CD4-positive, alpha-beta T cell treated with Interleukin-17A for 4 hours (primary cell): Measurements from ENCODE around the gene SDR42E2.
A peak's percentile ranks its signal among the peaks of the same experiment; 100 is the strongest.
"Not testable (repeated sequence)": the region's sequence is repeated elsewhere in the genome, so short reads cannot be mapped to it uniquely, and the experiment has no call there.

Source experiments
- DNase-seq: peaks from one replicate; pipeline ENCODE4 v3.0.0-alpha.2; 2020; ENCODE audit warnings: mixed read lengths

Gene SDR42E2

GRCh38 chr16:22192261-22193062, 30.2 kb downstream of the SDR42E2 start:
- DNase-seq, result peak; percentile 75

- no peak for DNase-seq
Observed at GRCh38 chr16:22193063-22193411, 30.7 kb downstream of the SDR42E2 start.

GRCh38 chr16:22194707-22195444, 32.6 kb downstream of the SDR42E2 start:
- DNase-seq, result peak; percentile 12

- no peak for DNase-seq
Observed at GRCh38 chr16:22195445-22195694, 33.1 kb downstream of the SDR42E2 start.

- peak; percentile 91 for DNase-seq
Observed at GRCh38 chr16:22195695-22196558, 33.6 kb downstream of the SDR42E2 start.

GRCh38 chr16:22196559-22197168, 34.4 kb downstream of the SDR42E2 start:
- DNase-seq, result not testable (repeated sequence)

GRCh38 chr16:22198547-22199293, 36.4 kb downstream of the SDR42E2 start:
- no peak for DNase-seq

GRCh38 chr16:22202261-22202637, 39.9 kb downstream of the SDR42E2 start:
- DNase-seq, result no peak

- no peak for DNase-seq
Observed at GRCh38 chr16:22203091-22203490, 40.8 kb downstream of the SDR42E2 start.

- no peak for DNase-seq
Observed at GRCh38 chr16:22204091-22204655, 41.9 kb downstream of the SDR42E2 start.

GRCh38 chr16:22205577-22206012, 43.3 kb downstream of the SDR42E2 start:
- DNase-seq, result no peak

- peak; percentile 90 for DNase-seq
Observed at GRCh38 chr16:22206013-22206841, 43.9 kb downstream of the SDR42E2 start, which contains the start of gene EEF2K. EEF2K (plus strand) TSS chr16:22206278; CDS start chr16:22225730, 19,452 bp downstream.

GRCh38 chr16:22206842-22207714, 44.8 kb downstream of the SDR42E2 start:
- peak; percentile 49 for DNase-seq

- no peak for DNase-seq
Observed at GRCh38 chr16:22207715-22208360, 45.5 kb downstream of the SDR42E2 start.

- no peak for DNase-seq
Observed at GRCh38 chr16:22210285-22210684, 48.0 kb downstream of the SDR42E2 start.

- DNase-seq, result no peak
Observed at GRCh38 chr16:22210854-22211253, 48.5 kb downstream of the SDR42E2 start.

GRCh38 chr16:22213236-22213635, 50.9 kb downstream of the SDR42E2 start:
- no peak for DNase-seq

GRCh38 chr16:22213801-22214200, 51.5 kb downstream of the SDR42E2 start:
- no peak for DNase-seq

- DNase-seq, result no peak
Observed at GRCh38 chr16:22214402-22214801, 52.1 kb downstream of the SDR42E2 start.
